Measurements from ENCODE around the gene MCC. TPM values are rescaled to one million over a fixed set of nuclear protein-coding genes. Genes with fewer than 3 reads are reported as not detected.

The MCC gene
- total RNA-seq, 1 donor from 2014 or later: 2.5 TPM

DNA sequence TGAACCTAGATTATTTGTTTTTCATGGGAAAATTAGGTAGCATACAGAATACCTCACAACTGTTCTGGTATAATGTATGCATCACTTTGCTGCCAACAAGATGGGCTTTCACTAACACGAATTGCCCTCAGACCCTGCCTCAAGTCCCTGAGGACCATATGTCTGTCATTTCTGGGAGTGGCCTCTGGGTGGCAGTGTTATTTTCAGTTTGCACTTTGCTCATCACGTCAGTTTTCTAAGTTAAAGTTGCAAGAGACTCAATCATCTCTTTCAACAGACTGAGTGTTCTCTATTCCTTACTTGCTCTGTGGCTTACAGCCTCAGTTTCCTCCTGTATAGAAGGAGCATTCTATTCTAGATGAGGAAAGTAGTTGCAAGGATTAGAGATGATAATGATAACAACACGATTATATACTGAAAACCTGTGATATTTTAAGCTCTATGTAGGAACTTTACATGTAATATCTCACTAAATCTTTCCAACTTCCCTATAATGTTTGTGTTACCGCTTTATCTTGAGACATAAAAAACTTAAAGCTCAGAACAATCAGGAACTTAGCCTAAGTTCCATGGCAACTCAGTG is 109.2 kb downstream of the MCC start:
- Mint-ChIP-seq H3K36me3 (no peaks in the 10 kb centered on the region), H3K4me3 (no peak overlapping the region), H3K9me3 (no peaks in the 10 kb centered on the region), H3K4me1 (no peaks in the 10 kb centered on the region), H3K27me3 (ENCODE audit: insufficient read depth, low read depth) (no peaks in the 10 kb centered on the region), H3K27ac (no peak overlapping the region)
- DNase-seq (ENCODE audit: low spot score): peak; percentile 72
- Histone ChIP-seq H3K27me3 (no peaks in the 10 kb centered on the region), H3K4me2 (no peak overlapping the region), H3K4me1 (no peaks in the 10 kb centered on the region), H2AFZ (replicated peaks) (peak overlapping the region; percentile 56), H3K4me3 (no peak overlapping the region), H3K9me3 (ENCODE audit: low read depth) (no peaks in the 10 kb centered on the region), H3K27ac (no peak overlapping the region), H3K9ac (no peak overlapping the region), H3K79me2 (ENCODE audit: low read depth) (no peaks in the 10 kb centered on the region), H3F3A (ENCODE audit: low read depth) (no peaks in the 10 kb centered on the region), H4K20me1 (ENCODE audit: low read depth) (no peaks in the 10 kb centered on the region), H3K36me3 (no peaks in the 10 kb centered on the region)
- TF ChIP-seq EZH2 (IDR thresholded peaks at IDR 0.05) (no peak), EZH2phosphoT487 (IDR thresholded peaks at IDR 0.05) (no peak)
- TF ChIP-seq, protein P1, sequence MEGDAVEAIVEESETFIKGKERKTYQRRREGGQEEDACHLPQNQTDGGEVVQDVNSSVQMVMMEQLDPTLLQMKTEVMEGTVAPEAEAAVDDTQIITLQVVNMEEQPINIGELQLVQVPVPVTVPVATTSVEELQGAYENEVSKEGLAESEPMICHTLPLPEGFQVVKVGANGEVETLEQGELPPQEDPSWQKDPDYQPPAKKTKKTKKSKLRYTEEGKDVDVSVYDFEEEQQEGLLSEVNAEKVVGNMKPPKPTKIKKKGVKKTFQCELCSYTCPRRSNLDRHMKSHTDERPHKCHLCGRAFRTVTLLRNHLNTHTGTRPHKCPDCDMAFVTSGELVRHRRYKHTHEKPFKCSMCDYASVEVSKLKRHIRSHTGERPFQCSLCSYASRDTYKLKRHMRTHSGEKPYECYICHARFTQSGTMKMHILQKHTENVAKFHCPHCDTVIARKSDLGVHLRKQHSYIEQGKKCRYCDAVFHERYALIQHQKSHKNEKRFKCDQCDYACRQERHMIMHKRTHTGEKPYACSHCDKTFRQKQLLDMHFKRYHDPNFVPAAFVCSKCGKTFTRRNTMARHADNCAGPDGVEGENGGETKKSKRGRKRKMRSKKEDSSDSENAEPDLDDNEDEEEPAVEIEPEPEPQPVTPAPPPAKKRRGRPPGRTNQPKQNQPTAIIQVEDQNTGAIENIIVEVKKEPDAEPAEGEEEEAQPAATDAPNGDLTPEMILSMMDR (IDR thresholded peaks at IDR 0.05): peak; percentile 81

DNA sequence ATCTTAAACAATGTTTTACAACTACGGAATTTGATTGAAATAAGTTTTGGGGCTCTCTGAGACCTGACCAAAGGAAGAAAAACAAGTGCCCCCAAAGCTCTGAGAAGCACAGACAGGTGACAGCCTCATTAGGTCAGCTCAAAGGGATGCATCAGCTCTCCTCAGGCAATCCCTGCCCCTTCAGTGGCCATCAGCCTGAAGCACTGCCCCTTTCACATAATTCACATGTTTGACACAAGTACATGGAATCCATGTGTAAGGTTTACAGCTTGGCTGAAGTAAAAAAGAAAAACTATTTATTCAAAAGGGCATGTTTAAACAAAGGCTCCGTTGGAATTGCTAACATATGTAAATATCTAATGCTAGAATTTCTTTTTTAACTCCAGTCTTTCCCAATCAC is 109.7 kb downstream of the MCC start:
- H3K9me3 Mint-ChIP-seq: no peaks in the 10 kb centered on the region
- H3K4me1 Mint-ChIP-seq: no peaks in the 10 kb centered on the region
- H3K36me3 Mint-ChIP-seq: no peaks in the 10 kb centered on the region
- Histone ChIP-seq H3K4me1 (no peaks in the 10 kb centered on the region), H3K9me3 (ENCODE audit: low read depth) (no peaks in the 10 kb centered on the region), H3K36me3 (no peaks in the 10 kb centered on the region), H3K27me3 (no peaks in the 10 kb centered on the region), H3K27ac (no peak overlapping the region), H3K4me2 (no peak overlapping the region), H3K9ac (no peak overlapping the region), H3K4me3 (no peak overlapping the region), H2AFZ (replicated peaks) (no peak overlapping the region), H4K20me1 (ENCODE audit: low read depth) (no peaks in the 10 kb centered on the region), H3F3A (ENCODE audit: low read depth) (no peaks in the 10 kb centered on the region), H3K79me2 (ENCODE audit: low read depth) (no peaks in the 10 kb centered on the region)
- no peak overlapping the region for H3K27ac Mint-ChIP-seq
- no peaks in the 10 kb centered on the region for H3K27me3 Mint-ChIP-seq (ENCODE audit: insufficient read depth, low read depth)
- no peak for DNase-seq (ENCODE audit: low spot score)
- H3K4me3 Mint-ChIP-seq: no peak overlapping the region
- TF ChIP-seq EZH2phosphoT487 (IDR thresholded peaks at IDR 0.05): no peak
- TF ChIP-seq, protein P1 (IDR thresholded peaks at IDR 0.05): no peak
- no peak for TF ChIP-seq EZH2 (IDR thresholded peaks at IDR 0.05)

DNA sequence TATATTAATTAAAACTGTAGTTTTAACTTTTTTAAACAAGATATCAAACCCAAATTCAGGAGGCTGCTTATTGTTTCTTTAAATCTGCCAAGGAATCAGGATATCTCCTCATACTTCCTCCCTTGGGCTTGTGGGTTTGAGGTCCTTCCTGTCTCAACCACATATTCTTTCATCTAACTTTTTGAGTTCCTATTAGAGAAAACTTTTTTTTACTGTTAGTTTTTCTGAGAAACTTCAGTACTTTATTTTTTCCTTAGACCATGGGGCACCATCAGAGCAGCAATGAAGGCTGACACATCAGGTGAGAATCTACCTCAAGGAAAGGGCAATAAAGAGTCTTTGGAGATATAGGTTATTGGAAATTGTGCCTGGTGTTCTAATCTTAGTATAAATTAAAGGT is 110.2 kb downstream of the MCC start:
- Histone ChIP-seq H3K4me2 (no peak overlapping the region), H3K9me3 (ENCODE audit: low read depth) (no peaks in the 10 kb centered on the region), H3K4me3 (no peak overlapping the region), H3K27me3 (no peaks in the 10 kb centered on the region), H3K27ac (no peak overlapping the region), H3K4me1 (no peaks in the 10 kb centered on the region), H3K36me3 (no peaks in the 10 kb centered on the region), H3F3A (ENCODE audit: low read depth) (no peaks in the 10 kb centered on the region), H3K9ac (no peak overlapping the region), H2AFZ (replicated peaks) (no peak overlapping the region), H3K79me2 (ENCODE audit: low read depth) (no peaks in the 10 kb centered on the region), H4K20me1 (ENCODE audit: low read depth) (no peaks in the 10 kb centered on the region)
- Mint-ChIP-seq H3K27ac (no peak overlapping the region), H3K4me3 (no peak overlapping the region), H3K27me3 (ENCODE audit: insufficient read depth, low read depth) (no peaks in the 10 kb centered on the region), H3K4me1 (no peaks in the 10 kb centered on the region), H3K9me3 (no peaks in the 10 kb centered on the region), H3K36me3 (no peaks in the 10 kb centered on the region)
- TF ChIP-seq EZH2 (IDR thresholded peaks at IDR 0.05) (no peak), EZH2phosphoT487 (IDR thresholded peaks at IDR 0.05) (no peak)
- TF ChIP-seq, protein P1 (IDR thresholded peaks at IDR 0.05): no peak
- DNase-seq (ENCODE audit: low spot score): no peak
